ENCODE data around the gene CMIP. TPM values are rescaled to one million over a fixed set of nuclear protein-coding genes. Genes with fewer than 3 reads are reported as not detected.

CMIP gene
- total RNA-seq, 1 experiment from 2014 or later: 53.6 TPM

- POLR2A ChIA-PET: no interaction called here
- no peak for DNase-seq (ENCODE audit: unreplicated experiment)
- peaks cover 12% of the 10 kb centered on the region for H3K4me1 Mint-ChIP-seq (ENCODE audit: insufficient read depth, unreplicated experiment)
- TF ChIP-seq, protein P1, sequence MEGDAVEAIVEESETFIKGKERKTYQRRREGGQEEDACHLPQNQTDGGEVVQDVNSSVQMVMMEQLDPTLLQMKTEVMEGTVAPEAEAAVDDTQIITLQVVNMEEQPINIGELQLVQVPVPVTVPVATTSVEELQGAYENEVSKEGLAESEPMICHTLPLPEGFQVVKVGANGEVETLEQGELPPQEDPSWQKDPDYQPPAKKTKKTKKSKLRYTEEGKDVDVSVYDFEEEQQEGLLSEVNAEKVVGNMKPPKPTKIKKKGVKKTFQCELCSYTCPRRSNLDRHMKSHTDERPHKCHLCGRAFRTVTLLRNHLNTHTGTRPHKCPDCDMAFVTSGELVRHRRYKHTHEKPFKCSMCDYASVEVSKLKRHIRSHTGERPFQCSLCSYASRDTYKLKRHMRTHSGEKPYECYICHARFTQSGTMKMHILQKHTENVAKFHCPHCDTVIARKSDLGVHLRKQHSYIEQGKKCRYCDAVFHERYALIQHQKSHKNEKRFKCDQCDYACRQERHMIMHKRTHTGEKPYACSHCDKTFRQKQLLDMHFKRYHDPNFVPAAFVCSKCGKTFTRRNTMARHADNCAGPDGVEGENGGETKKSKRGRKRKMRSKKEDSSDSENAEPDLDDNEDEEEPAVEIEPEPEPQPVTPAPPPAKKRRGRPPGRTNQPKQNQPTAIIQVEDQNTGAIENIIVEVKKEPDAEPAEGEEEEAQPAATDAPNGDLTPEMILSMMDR (IDR thresholded peaks at IDR 0.05; ENCODE audit: unreplicated experiment): no peak
- intact Hi-C loops (cut with micrococcal nuclease): no loop called here
- no TSS peak for BruUV-seq (replicated peaks)
- no peak overlapping the region for H3K4me3 Mint-ChIP-seq (ENCODE audit: unreplicated experiment)
- no peak overlapping the region for H3K27ac Mint-ChIP-seq (ENCODE audit: low read depth, unreplicated experiment)
- no peaks in the 10 kb centered on the region for H3K9me3 Mint-ChIP-seq (ENCODE audit: unreplicated experiment)
- no peaks in the 10 kb centered on the region for H3K27me3 Mint-ChIP-seq (ENCODE audit: insufficient read depth, unreplicated experiment)
- CTCF ChIA-PET: no interaction called here
- peaks cover 1% of the 10 kb centered on the region for H3K36me3 Mint-ChIP-seq (ENCODE audit: insufficient read depth, unreplicated experiment)
Observed at GRCh38 chr16:81517629-81518438, 73.2 kb downstream of the CMIP start.

DNA sequence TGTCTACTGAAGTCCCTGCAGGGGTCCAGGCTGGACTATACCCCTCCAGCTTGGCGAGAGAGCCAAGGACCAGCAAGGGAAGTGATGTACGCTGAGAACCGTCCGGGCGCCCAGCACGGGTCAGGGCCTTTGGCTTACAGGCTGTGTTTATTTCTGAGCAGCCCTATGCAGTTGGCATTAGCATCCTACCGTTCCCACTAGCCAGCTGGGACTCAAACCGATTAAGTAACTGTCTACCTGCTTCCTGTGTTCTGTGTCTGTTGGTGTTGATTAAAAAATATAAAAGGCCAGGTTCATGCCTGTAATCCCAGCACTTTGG, 73.8 kb downstream of the CMIP start:
- ChIA-PET POLR2A (interaction anchor here (0.7 kb wide), 1 partner anchor 118 kb away, joined by 3 read pairs; no protein-coding TSS in a partner anchor), CTCF (interaction anchor here (0.6 kb wide), 1 partner anchor 8 kb away, joined by 3 read pairs; no protein-coding TSS in a partner anchor)
- BruUV-seq (replicated peaks): no TSS peak
- Mint-ChIP-seq H3K36me3 (ENCODE audit: insufficient read depth, unreplicated experiment) (peaks cover 7% of the 10 kb centered on the region), H3K27ac (ENCODE audit: low read depth, unreplicated experiment) (no peak overlapping the region), H3K9me3 (ENCODE audit: unreplicated experiment) (no peaks in the 10 kb centered on the region), H3K4me3 (ENCODE audit: unreplicated experiment) (no peak overlapping the region), H3K4me1 (ENCODE audit: insufficient read depth, unreplicated experiment) (peaks cover 18% of the 10 kb centered on the region), H3K27me3 (ENCODE audit: insufficient read depth, unreplicated experiment) (no peaks in the 10 kb centered on the region)
- TF ChIP-seq, protein P1 (IDR thresholded peaks at IDR 0.05; ENCODE audit: unreplicated experiment): no peak
- intact Hi-C loops (cut with micrococcal nuclease): no loop called here
- no peak for DNase-seq (ENCODE audit: unreplicated experiment)

GRCh38 chr16:81519301-81520150, 74.9 kb downstream of the CMIP start:
- Mint-ChIP-seq H3K9me3 (ENCODE audit: unreplicated experiment) (no peaks in the 10 kb centered on the region), H3K27me3 (ENCODE audit: insufficient read depth, unreplicated experiment) (no peaks in the 10 kb centered on the region), H3K36me3 (ENCODE audit: insufficient read depth, unreplicated experiment) (peaks cover 11% of the 10 kb centered on the region), H3K27ac (ENCODE audit: low read depth, unreplicated experiment) (no peak overlapping the region), H3K4me1 (ENCODE audit: insufficient read depth, unreplicated experiment) (peaks cover 22% of the 10 kb centered on the region), H3K4me3 (ENCODE audit: unreplicated experiment) (no peak overlapping the region)
- BruUV-seq (replicated peaks): no TSS peak
- DNase-seq (ENCODE audit: unreplicated experiment): no peak
- POLR2A ChIA-PET: interaction anchor here (0.7 to 1.5 kb wide), 3 partner anchors 25 to 119 kb away, joined by 3 read pairs; no protein-coding TSS in a partner anchor
- intact Hi-C loops (cut with micrococcal nuclease): loop anchor here (10.0 kb wide), 1 partner anchor 115 kb away; no protein-coding TSS in a partner anchor
- TF ChIP-seq, protein P1 (IDR thresholded peaks at IDR 0.05; ENCODE audit: unreplicated experiment): no peak
- CTCF ChIA-PET: interaction anchor here (0.6 to 1.4 kb wide), 2 partner anchors 9 to 26 kb away, joined by 3 read pairs; no protein-coding TSS in a partner anchor

DNA sequence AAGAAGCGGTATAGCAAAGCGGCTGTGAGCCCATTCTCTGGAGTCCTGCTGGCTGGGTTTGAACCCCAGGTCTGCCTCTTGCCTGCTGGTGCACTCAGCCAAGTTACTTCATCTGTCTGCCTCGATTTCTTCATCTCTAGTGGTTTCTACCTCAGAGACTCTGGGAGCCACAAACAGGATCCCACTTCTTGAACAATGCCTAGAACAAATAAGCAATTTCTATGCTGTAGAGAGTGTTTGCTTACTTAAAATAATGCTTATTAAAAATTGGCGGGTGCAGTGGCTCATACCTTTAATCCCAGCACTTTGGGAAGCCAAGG, 75.5 kb downstream of the CMIP start:
- Mint-ChIP-seq H3K27ac (ENCODE audit: low read depth, unreplicated experiment) (no peak overlapping the region), H3K27me3 (ENCODE audit: insufficient read depth, unreplicated experiment) (no peaks in the 10 kb centered on the region), H3K36me3 (ENCODE audit: insufficient read depth, unreplicated experiment) (peaks cover 16% of the 10 kb centered on the region), H3K4me3 (ENCODE audit: unreplicated experiment) (no peak overlapping the region), H3K4me1 (ENCODE audit: insufficient read depth, unreplicated experiment) (peaks cover 25% of the 10 kb centered on the region), H3K9me3 (ENCODE audit: unreplicated experiment) (no peaks in the 10 kb centered on the region)
- intact Hi-C loops (cut with micrococcal nuclease): loop anchor here (10.0 kb wide), 1 partner anchor 115 kb away; no protein-coding TSS in a partner anchor
- ChIA-PET CTCF (interaction anchor here (1.4 kb wide), 1 partner anchor 26 kb away, joined by 3 read pairs; no protein-coding TSS in a partner anchor), POLR2A (interaction anchor here (0.8 to 1.5 kb wide), 2 partner anchors 25 to 41 kb away, joined by 3 read pairs; no protein-coding TSS in a partner anchor)
- DNase-seq (ENCODE audit: unreplicated experiment): no peak
- no TSS peak for BruUV-seq (replicated peaks)
- TF ChIP-seq, protein P1 (IDR thresholded peaks at IDR 0.05; ENCODE audit: unreplicated experiment): no peak
